HepG2 (cell line): ENCODE measurements around the gene CELF4. TPM values are rescaled to one million over a fixed set of nuclear protein-coding genes. Genes with fewer than 3 reads are reported as not detected.

Experiments
- ATAC-seq: fragments of 200-7000 bp; cut with Tn5 transposase; 3 replicates; pipeline ENCODE4 v1.9.1; 2020; ENCODE audit warnings: mild to moderate bottlenecking, moderate library complexity
- BruUV-seq: library from RNA; stranded (reverse); fragments of 400-500 nt; replicated peaks from 2 replicates; lab custom pipeline; 2021; lab: Mats Ljungman, UMichigan
- CTCF ChIA-PET: fragments of 300-600 bp; formaldehyde crosslinking; extraction: SDS; loops from one replicate; lab custom pipeline; 2021; ENCODE audit warnings: low total read pairs, inconsistent platforms, low intra/inter-chr PET ratio; lab: Yijun Ruan, JAX
- POLR2A ChIA-PET: fragments of 350-600 bp; sonication (Branson Sonifier 250); formaldehyde crosslinking; loops from one replicate; lab custom pipeline; 2020; ENCODE audit warnings: antibody characterized with exemption, inconsistent platforms; lab: Yijun Ruan, JAX
- DNase-seq: peaks from one replicate; pipeline ENCODE4 v3.0.0-alpha.2; 2015; ENCODE audit warnings: low spot score
- FAIRE-seq: peaks from 3 replicates; lab custom pipeline; 2011; peaks lifted over from hg19 to GRCh38; lab: Jason Lieb, UNC
- H2AFZ ChIP-seq: one replicate; pipeline ENCODE4 v1.6.1; 2011; ENCODE audit warnings: low read length, inconsistent platforms
- H3K27ac ChIP-seq: fragments of 300-600 bp; 3 replicates; pipeline ENCODE4 v1.8.0; 2011; ENCODE audit warnings: mixed run types, mild to moderate bottlenecking, mixed read lengths, low read length, inconsistent platforms; ENCODE audit not compliant: insufficient read depth; ENCODE audit errors: extremely low read length
- H3K27me3 ChIP-seq, 2 experiments: fragments of 200-600 bp in 1 of 2; 2 replicates in 1 of 2; 3 replicates in 1 of 2; pipeline versions ENCODE4 v1.6.0 to v1.8.0; 2011; ENCODE audit warnings: low read length in 2 of 2, mild to moderate bottlenecking in 2 of 2, moderate library complexity in 2 of 2, inconsistent platforms in 1 of 2; ENCODE audit not compliant: insufficient read depth in 2 of 2, control insufficient read depth in 1 of 2
- H3K36me3 ChIP-seq, 2 experiments: fragments of 200-600 bp in 1 of 2; replicated peaks in 1 of 2; 2 replicates in 1 of 2; 3 replicates in 1 of 2; pipeline versions ENCODE4 v1.5.1 to v1.8.0; 2011; ENCODE audit warnings: low read length in 2 of 2, inconsistent platforms in 1 of 2; ENCODE audit not compliant: insufficient read depth in 2 of 2, control insufficient read depth in 1 of 2
- H3K4me1 ChIP-seq: 2 replicates; pipeline ENCODE4 v1.5.1; 2012; ENCODE audit warnings: low read length, inconsistent platforms; ENCODE audit not compliant: insufficient read depth
- H3K4me2 ChIP-seq: 2 replicates; pipeline ENCODE4 v1.6.0; 2011; ENCODE audit warnings: low read depth, low read length, inconsistent platforms
- H3K4me3 ChIP-seq, 3 experiments: fragments of 200-600 bp in 1 of 3; sonication (generic), shearing (Covaris generic) in 1 of 3; replicated peaks in 1 of 3; 2 replicates each; pipeline ENCODE4 v1.5.1; 2011 to 2016; ENCODE audit warnings: low read length in 3 of 3, inconsistent platforms in 2 of 3, low read depth in 2 of 3, mild to moderate bottlenecking in 2 of 3, control low read depth in 1 of 3, mixed read lengths in 1 of 3; ENCODE audit not compliant: insufficient read depth in 1 of 3
- H3K79me2 ChIP-seq: one replicate; pipeline ENCODE4 v1.6.1; 2011; ENCODE audit warnings: low read length, inconsistent platforms; ENCODE audit not compliant: insufficient read depth
- H3K9ac ChIP-seq: 2 replicates; pipeline ENCODE4 v1.6.0; 2011; ENCODE audit warnings: mild to moderate bottlenecking, low read depth, low read length, inconsistent platforms; ENCODE audit not compliant: insufficient read depth
- H3K9me3 ChIP-seq: 2 replicates; pipeline ENCODE4 v1.5.1; 2012; ENCODE audit warnings: mild to moderate bottlenecking, low read length
- H4K20me1 ChIP-seq: 2 replicates; pipeline ENCODE4 v1.6.0; 2011; ENCODE audit warnings: inconsistent platforms, mild to moderate bottlenecking, low read length, moderate library complexity; ENCODE audit not compliant: insufficient read depth
- ARNTL ChIP-seq: sonication (generic); formaldehyde crosslinking; IDR thresholded peaks from 2 replicates; pipeline ENCODE4 v1.4.0; 2020; ENCODE audit warnings: mild to moderate bottlenecking, missing genetic modification reagents
- JDP2 ChIP-seq: sonication (generic); formaldehyde crosslinking; IDR thresholded peaks from 2 replicates; pipeline ENCODE4 v1.8.1; 2022; ENCODE audit warnings: missing genetic modification reagents, borderline replicate concordance
- KLF16 ChIP-seq, 2 experiments: sonication (generic) in 1 of 2; formaldehyde crosslinking in 1 of 2; IDR thresholded peaks; 2 replicates each; pipeline versions ENCODE4 v1.6.1 to v1.8.0; 2016 to 2023; ENCODE audit warnings: missing genetic modification reagents in 2 of 2, missing compliant biosample characterization in 1 of 2
- MAFK ChIP-seq, 2 experiments: IDR thresholded peaks in 1 of 2; conservative IDR thresholded peaks in 1 of 2; 2 replicates each; pipeline ENCODE4 v1.6.1; 2011; ENCODE audit warnings: improper control_type of control experiment in 2 of 2, low read length in 2 of 2
- MIER3 ChIP-seq: IDR thresholded peaks from 2 replicates; pipeline ENCODE4 v1.6.1; 2016; ENCODE audit warnings: missing compliant biosample characterization, borderline replicate concordance
- NFYB ChIP-seq: sonication (generic); formaldehyde crosslinking; IDR thresholded peaks from 2 replicates; pipeline ENCODE4 v1.4.0; 2020; ENCODE audit warnings: missing genetic modification reagents
- PHF21A ChIP-seq: sonication (generic); formaldehyde crosslinking; IDR thresholded peaks from 2 replicates; pipeline ENCODE4 v1.5.0; 2020; ENCODE audit warnings: mild to moderate bottlenecking, missing genetic modification reagents
- POLR2A ChIP-seq, 2 experiments: IDR thresholded peaks; 2 replicates each; pipeline ENCODE4 v1.6.1; 2011; ENCODE audit warnings: low read depth in 2 of 2, low read length in 2 of 2, mild to moderate bottlenecking in 1 of 2, moderate library complexity in 1 of 2; ENCODE audit not compliant: insufficient read depth in 1 of 2
- RARA ChIP-seq: IDR thresholded peaks from 2 replicates; pipeline ENCODE4 v1.6.1; 2016; ENCODE audit warnings: missing genetic modification reagents, missing compliant biosample characterization
- SMC3 ChIP-seq: IDR thresholded peaks from 2 replicates; pipeline ENCODE4 v1.6.1; 2011; ENCODE audit warnings: low read length, improper control_type of control experiment
- SP5 ChIP-seq: IDR thresholded peaks from 2 replicates; pipeline ENCODE4 v1.6.1; 2016; ENCODE audit warnings: low read depth, borderline replicate concordance
- ZBTB3 ChIP-seq: sonication (generic); formaldehyde crosslinking; IDR thresholded peaks from 2 replicates; pipeline ENCODE4 v1.4.0; 2020; ENCODE audit warnings: low read depth, mild to moderate bottlenecking, moderate library complexity, missing genetic modification reagents, borderline replicate concordance
- ZFP1 ChIP-seq: IDR thresholded peaks from 2 replicates; pipeline ENCODE4 v1.6.1; 2016
- ZNF12 ChIP-seq: sonication (generic); formaldehyde crosslinking; IDR thresholded peaks from 2 replicates; pipeline ENCODE4 v1.5.0; 2020; ENCODE audit warnings: missing genetic modification reagents
- ZNF563 ChIP-seq: sonication (generic); formaldehyde crosslinking; IDR thresholded peaks from 2 replicates; pipeline ENCODE4 v1.8.0; 2022; ENCODE audit warnings: mild to moderate bottlenecking, moderate library complexity, missing genetic modification reagents
- ZNF615 ChIP-seq: sonication (generic); formaldehyde crosslinking; IDR thresholded peaks from 2 replicates; pipeline ENCODE4 v1.5.0; 2020; ENCODE audit warnings: mild to moderate bottlenecking, missing genetic modification reagents, borderline replicate concordance
- ZNF619 ChIP-seq: sonication (generic); formaldehyde crosslinking; IDR thresholded peaks from 2 replicates; pipeline ENCODE4 v1.4.0; 2020; ENCODE audit warnings: mild to moderate bottlenecking, missing genetic modification reagents
- ZNF674 ChIP-seq: sonication (generic); formaldehyde crosslinking; IDR thresholded peaks from 2 replicates; pipeline ENCODE4 v1.5.0; 2020; ENCODE audit warnings: low read depth, mild to moderate bottlenecking, missing genetic modification reagents
- ZNF770 ChIP-seq: sonication (generic); formaldehyde crosslinking; IDR thresholded peaks from 2 replicates; pipeline ENCODE4 v1.5.0; 2020; ENCODE audit warnings: mild to moderate bottlenecking, missing genetic modification reagents
- WGBS: methylation state at CpG from one replicate; pipeline ENCODE4 v1.1.6; 2017; ENCODE audit warnings: low lambda C conversion rate; 5-methylcytosine and 5-hydroxymethylcytosine counted together
- in situ Hi-C: cut with HindIII; loops from 2 replicates; pipeline ENCODE4 v1.10.0; 2017; ENCODE audit warnings: low pct_unique_long_range_greater_than_20kb; ENCODE audit not compliant: extremely low pct_ligation_motif_present
- intact Hi-C: fragments of 100-400 bp; cut with micrococcal nuclease; formaldehyde crosslinking; loops from one replicate; pipeline ENCODE4 v1.10.0; 2022; ENCODE audit not compliant: unreplicated experiment
- polyA plus RNA-seq, 8 experiments: library from polyadenylated mRNA; depleted of rRNA in 3 of 8; stranded (reverse) in 7 of 8; unstranded in 1 of 8; fragments of >200 nt; fragmentation: Illumina TruSeq in 4 of 8; extraction: Trizol in 4 of 8; gene quantifications; 2 replicates each; pipeline versions ENCODE4 v1.2.1 to v1.2.3, GENCODE V29; 2011 to 2016; ENCODE audit warnings: low read depth in 4 of 8, missing spikeins in 1 of 8, mixed read lengths in 1 of 8; ENCODE audit not compliant: insufficient read depth in 1 of 8
- total RNA-seq, 5 experiments: library from RNA; depleted of rRNA; stranded (reverse); fragments of >200 nt; fragmentation: Illumina TruSeq; extraction: Trizol; gene quantifications; 2 replicates each; pipeline ENCODE4 v1.2.3, GENCODE V29; 2016; ENCODE audit warnings: low read depth in 1 of 5
- TF ChIP-seq, protein P1 (sequence below): sonication (generic); formaldehyde crosslinking; IDR thresholded peaks from 2 replicates; pipeline ENCODE4 v1.4.0; 2020; ENCODE audit warnings: mild to moderate bottlenecking, missing genetic modification reagents

CELF4 gene
- total and polyA plus RNA-seq, 2 of the 13 experiments (the other 11 are each of a cell fraction or from before 2014, with no cell fraction given) = not detected

DNA sequence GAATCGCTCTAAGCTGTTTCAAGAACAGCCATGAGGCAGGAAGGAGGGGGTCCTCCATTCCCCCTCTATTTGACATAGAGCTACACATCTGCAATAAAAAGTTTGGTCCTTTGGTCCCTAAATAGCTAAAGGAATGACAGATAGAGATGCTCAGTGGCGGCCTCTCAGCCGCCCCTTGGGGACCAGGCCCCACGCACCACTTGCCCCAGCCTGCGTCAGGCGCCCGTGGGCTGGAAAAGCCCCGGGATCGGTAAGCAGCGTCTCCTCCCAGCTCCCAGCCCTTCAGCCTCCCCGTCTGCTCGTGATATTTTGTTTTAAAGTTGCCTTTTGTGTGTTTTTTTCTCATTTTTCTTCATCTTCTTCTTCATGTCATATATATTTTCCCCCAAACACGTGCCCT is 321.0 kb downstream of the CELF4 start:
- WGBS = 22% methylated on average over 10 of the region's 13 CpGs
- Histone ChIP-seq H3K36me3 (no peaks in the 10 kb centered on the region), H3K9ac (no peak overlapping the region), H3K27me3 (peaks cover 0 to 3% of the 10 kb centered on the region in 2 experiments; a peak in 1 of 5 replicates), H4K20me1 (no peaks in the 10 kb centered on the region), H3K4me3 (no peak overlapping the region), H3K4me2 (no peak overlapping the region), H3K9me3 (no peaks in the 10 kb centered on the region), H3K4me1 (no peaks in the 10 kb centered on the region), H2AFZ (no peak overlapping the region), H3K79me2 (no peaks in the 10 kb centered on the region), H3K27ac (no peak overlapping the region)
- no peak for TF ChIP-seq NFYB (CRISPR knock-in tag)
- TF ChIP-seq ZNF770 (CRISPR knock-in tag) = no peak
- no peak for TF ChIP-seq ZNF615 (CRISPR knock-in tag)
- TF ChIP-seq POLR2A (IDR thresholded peaks at IDR 0.05; ENCODE audit: insufficient read depth in 1 of 2, low read depth in 2 of 2, low read length in 2 of 2) = no peak
- no peak for TF ChIP-seq ZNF619 (CRISPR knock-in tag)
- no peak for TF ChIP-seq MAFK (conservative IDR thresholded peaks at IDR 0.05 in 1 of 2, IDR thresholded peaks at IDR 0.05 in 1 of 2; ENCODE audit: low read length in 2 of 2)
- TF ChIP-seq MIER3 = no peak
- no peak for TF ChIP-seq RARA (CRISPR knock-in tag)
- POLR2A ChIA-PET = no interaction called here
- intact Hi-C loops (no loop called here), in situ Hi-C loops (no loop called here)
- no peak for ATAC-seq
- FAIRE-seq = no peak
- no peak for DNase-seq
- CTCF ChIA-PET = no interaction called here
- no TSS peak for BruUV-seq

DNA sequence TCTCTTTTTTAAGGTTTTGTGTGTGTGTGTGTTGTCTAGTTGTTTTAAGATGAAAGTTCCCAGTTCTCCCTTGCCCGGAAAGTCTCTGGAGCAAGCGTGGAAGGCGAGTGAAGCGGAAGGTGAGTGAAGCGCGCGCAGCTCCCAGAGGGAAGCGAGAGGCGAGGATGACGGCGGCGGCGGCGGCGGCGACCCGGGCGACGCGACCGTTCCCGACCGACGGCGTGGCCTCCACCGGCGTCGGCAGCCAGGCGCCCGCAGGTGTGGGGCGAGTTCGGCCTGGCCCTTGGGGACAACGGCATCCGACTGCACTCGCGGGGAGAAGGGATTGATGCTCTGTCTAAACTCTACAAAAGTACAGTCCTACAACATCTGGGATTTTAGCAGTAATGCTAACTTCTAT is 321.9 kb downstream of the CELF4 start:
- CTCF ChIA-PET = no interaction called here
- in situ Hi-C loops = no loop called here
- no peak for TF ChIP-seq PHF21A (CRISPR knock-in tag)
- no peak for TF ChIP-seq KLF16 (CRISPR knock-in tag; IDR thresholded peaks at IDR 0.05)
- no peak for TF ChIP-seq SP5 (CRISPR knock-in tag)
- TF ChIP-seq ARNTL (CRISPR knock-in tag) = no peak
- TF ChIP-seq ZNF12 (CRISPR knock-in tag) = no peak
- no peak for TF ChIP-seq ZBTB3
- TF ChIP-seq JDP2 (CRISPR knock-in tag) = no peak
- TF ChIP-seq ZNF563 = no peak
- no peak for TF ChIP-seq SMC3
- TF ChIP-seq ZFP1 = no peak
- TF ChIP-seq, protein P1, sequence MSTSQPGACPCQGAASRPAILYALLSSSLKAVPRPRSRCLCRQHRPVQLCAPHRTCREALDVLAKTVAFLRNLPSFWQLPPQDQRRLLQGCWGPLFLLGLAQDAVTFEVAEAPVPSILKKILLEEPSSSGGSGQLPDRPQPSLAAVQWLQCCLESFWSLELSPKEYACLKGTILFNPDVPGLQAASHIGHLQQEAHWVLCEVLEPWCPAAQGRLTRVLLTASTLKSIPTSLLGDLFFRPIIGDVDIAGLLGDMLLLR (CRISPR knock-in tag) = no peak
- no peak for TF ChIP-seq ZNF674 (CRISPR knock-in tag)

More for the DNA sequence above, 321.9 kb downstream of the CELF4 start:
- no peak overlapping the region for H2AFZ ChIP-seq
- no peaks in the 10 kb centered on the region; a peak in 1 of 5 replicates for H3K27me3 ChIP-seq
- BruUV-seq = no TSS peak
- WGBS = 89% methylated on average over 36 of the region's 36 CpGs
- no peaks in the 10 kb centered on the region for H3K9me3 ChIP-seq
- no peak overlapping the region for H3K4me3 ChIP-seq
- FAIRE-seq = no peak
- no peak for DNase-seq
- H3K4me2 ChIP-seq = no peak overlapping the region
- no peaks in the 10 kb centered on the region for H3K36me3 ChIP-seq
- POLR2A ChIA-PET = no interaction called here
- no peaks in the 10 kb centered on the region for H3K79me2 ChIP-seq
- no peak overlapping the region for H3K9ac ChIP-seq
- no peak for ATAC-seq
- intact Hi-C loops = no loop called here
- H3K27ac ChIP-seq = no peak overlapping the region
- H3K4me1 ChIP-seq = no peaks in the 10 kb centered on the region
- no peaks in the 10 kb centered on the region for H4K20me1 ChIP-seq
